SK-N-SH (cell line): ENCODE results near the gene TAF6. TPM values are rescaled to one million over a fixed set of nuclear protein-coding genes. Genes with fewer than 3 reads are reported as not detected.

ENCODE experiments used
- CHD2 ChIP-seq: fragments of 150-350 bp; IDR thresholded peaks from 2 replicates; pipeline ENCODE4 v1.6.1; 2018; ENCODE audit warnings: low read length; ENCODE audit not compliant: partially characterized antibody
- EP300 ChIP-seq, 2 experiments: IDR thresholded peaks; 2 replicates each; pipeline versions ENCODE4 v1.4.0 to v1.6.1; 2012; ENCODE audit warnings: borderline replicate concordance in 1 of 2, low read depth in 1 of 2, low read length in 1 of 2
- EZH2phosphoT487 ChIP-seq: fragments of 200-600 bp; sonication (generic); IDR thresholded peaks from 2 replicates; pipeline ENCODE4 v1.6.1; 2017; ENCODE audit warnings: low read depth, mixed run types, mild to moderate bottlenecking, antibody characterized with exemption, moderate library complexity, borderline replicate concordance
- FOXM1 ChIP-seq: IDR thresholded peaks from 2 replicates; pipeline ENCODE4 v1.4.0; 2012; ENCODE audit warnings: low read depth, mild to moderate bottlenecking
- GABPA ChIP-seq: IDR thresholded peaks from 2 replicates; pipeline ENCODE4 v1.4.0; 2012; ENCODE audit warnings: low read depth, mild to moderate bottlenecking
- GATA2 ChIP-seq: sonication (generic); formaldehyde crosslinking; IDR thresholded peaks from 2 replicates; pipeline ENCODE4 v1.5.0; 2020; ENCODE audit warnings: mild to moderate bottlenecking, missing genetic modification reagents
- RXRA ChIP-seq: IDR thresholded peaks from 2 replicates; pipeline ENCODE4 v1.4.0; 2012; ENCODE audit warnings: low read depth, mild to moderate bottlenecking, borderline replicate concordance
- SIN3A ChIP-seq: IDR thresholded peaks from 2 replicates; pipeline ENCODE4 v1.6.1; 2012; ENCODE audit warnings: low read depth, mild to moderate bottlenecking, low read length, moderate library complexity, borderline replicate concordance
- SMC3 ChIP-seq: IDR thresholded peaks from 2 replicates; pipeline ENCODE4 v1.6.1; 2012; ENCODE audit warnings: low read depth, low read length, improper control_type of control experiment
- TAF1 ChIP-seq: IDR thresholded peaks from 2 replicates; pipeline ENCODE4 v1.6.1; 2012; ENCODE audit warnings: low read depth, mild to moderate bottlenecking, low read length, moderate library complexity, borderline replicate concordance
- TCF12 ChIP-seq: IDR thresholded peaks from 2 replicates; pipeline ENCODE4 v1.4.0; 2012
- YY1 ChIP-seq: IDR thresholded peaks from 2 replicates; pipeline ENCODE4 v1.4.0; 2012; ENCODE audit warnings: low read depth, mild to moderate bottlenecking
- polyA plus RNA-seq, 3 experiments: library from polyadenylated mRNA; depleted of rRNA; stranded (reverse); fragments of >200 nt; gene quantifications; 2 replicates each; pipeline ENCODE4 v1.2.3, GENCODE V29; 2012
- TF ChIP-seq, protein P1 (sequence below): fragments of 150-350 bp; IDR thresholded peaks from 2 replicates; pipeline ENCODE4 v1.6.1; 2017; ENCODE audit warnings: antibody characterized with exemption, low read length, low read depth, borderline replicate concordance
- TF ChIP-seq, protein P2 (sequence below): IDR thresholded peaks from 2 replicates; pipeline ENCODE4 v1.6.1; 2012; ENCODE audit warnings: mild to moderate bottlenecking, low read depth, low read length, moderate library complexity
- TF ChIP-seq, protein P3 (sequence below): IDR thresholded peaks from 2 replicates; pipeline ENCODE4 v1.4.0; 2012; ENCODE audit warnings: low read depth, borderline replicate concordance

The TAF6 gene
- polyA plus RNA-seq, 1 of the 3 experiments (the other 2 are of a cell fraction): 70.5 TPM

DNA sequence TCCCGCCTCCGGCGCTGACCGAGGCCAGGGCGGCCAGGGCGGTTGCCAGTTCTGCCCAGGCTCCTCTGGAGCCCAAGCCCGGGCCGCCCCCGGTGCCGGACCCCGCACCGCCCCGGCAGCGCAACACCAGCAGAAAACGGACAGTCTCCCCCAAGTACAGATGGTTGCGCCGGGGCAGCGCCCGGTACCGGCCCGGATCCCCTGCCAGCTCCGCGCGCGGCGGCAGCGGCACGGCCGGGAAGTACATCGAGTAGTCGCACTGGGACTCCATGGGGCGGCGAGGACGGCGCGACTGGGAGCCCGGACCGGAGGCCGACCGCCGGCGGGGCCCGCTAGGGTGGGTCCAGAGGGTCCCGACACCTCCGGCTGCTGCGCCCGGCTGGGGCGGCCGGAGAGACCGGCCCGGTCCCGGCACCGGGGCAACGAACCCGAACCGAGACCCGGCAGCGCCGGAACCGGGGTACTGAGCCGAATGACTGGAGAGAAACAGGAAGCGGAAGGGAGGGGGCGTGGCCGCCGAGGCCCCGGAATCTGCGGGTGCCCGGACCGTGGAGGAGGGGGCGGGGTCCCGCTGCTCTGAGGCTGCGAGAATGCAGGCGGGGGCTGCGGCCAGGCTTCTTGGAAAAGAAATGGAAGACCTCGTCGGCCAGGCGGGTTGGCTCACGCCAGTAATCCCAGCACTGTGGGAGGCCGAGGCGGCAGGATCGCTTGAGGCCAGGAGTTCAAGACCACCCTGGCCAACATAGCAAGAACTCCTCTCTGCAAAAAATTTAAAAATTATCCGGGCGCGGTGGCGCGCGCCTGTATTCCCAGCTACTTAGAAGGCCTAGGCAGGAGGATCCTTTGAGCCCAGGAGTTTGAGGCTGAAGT, 39.3 kb upstream of the TAF6 start, which contains the start of gene TRAPPC14 (continued):
- TF ChIP-seq, protein P1, sequence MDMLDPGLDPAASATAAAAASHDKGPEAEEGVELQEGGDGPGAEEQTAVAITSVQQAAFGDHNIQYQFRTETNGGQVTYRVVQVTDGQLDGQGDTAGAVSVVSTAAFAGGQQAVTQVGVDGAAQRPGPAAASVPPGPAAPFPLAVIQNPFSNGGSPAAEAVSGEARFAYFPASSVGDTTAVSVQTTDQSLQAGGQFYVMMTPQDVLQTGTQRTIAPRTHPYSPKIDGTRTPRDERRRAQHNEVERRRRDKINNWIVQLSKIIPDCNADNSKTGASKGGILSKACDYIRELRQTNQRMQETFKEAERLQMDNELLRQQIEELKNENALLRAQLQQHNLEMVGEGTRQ: no peak
- TF ChIP-seq EP300 (IDR thresholded peaks at IDR 0.05; ENCODE audit: borderline replicate concordance in 1 of 2, low read depth in 1 of 2, low read length in 1 of 2): peak in 1 of 2 experiments; percentile 30; a peak in 1 of 4 replicates
- TF ChIP-seq FOXM1: no peak; the same call in 1 of the 2 replicates
- TF ChIP-seq RXRA: no peak
- no peak for TF ChIP-seq SMC3
- TF ChIP-seq, protein P2, sequence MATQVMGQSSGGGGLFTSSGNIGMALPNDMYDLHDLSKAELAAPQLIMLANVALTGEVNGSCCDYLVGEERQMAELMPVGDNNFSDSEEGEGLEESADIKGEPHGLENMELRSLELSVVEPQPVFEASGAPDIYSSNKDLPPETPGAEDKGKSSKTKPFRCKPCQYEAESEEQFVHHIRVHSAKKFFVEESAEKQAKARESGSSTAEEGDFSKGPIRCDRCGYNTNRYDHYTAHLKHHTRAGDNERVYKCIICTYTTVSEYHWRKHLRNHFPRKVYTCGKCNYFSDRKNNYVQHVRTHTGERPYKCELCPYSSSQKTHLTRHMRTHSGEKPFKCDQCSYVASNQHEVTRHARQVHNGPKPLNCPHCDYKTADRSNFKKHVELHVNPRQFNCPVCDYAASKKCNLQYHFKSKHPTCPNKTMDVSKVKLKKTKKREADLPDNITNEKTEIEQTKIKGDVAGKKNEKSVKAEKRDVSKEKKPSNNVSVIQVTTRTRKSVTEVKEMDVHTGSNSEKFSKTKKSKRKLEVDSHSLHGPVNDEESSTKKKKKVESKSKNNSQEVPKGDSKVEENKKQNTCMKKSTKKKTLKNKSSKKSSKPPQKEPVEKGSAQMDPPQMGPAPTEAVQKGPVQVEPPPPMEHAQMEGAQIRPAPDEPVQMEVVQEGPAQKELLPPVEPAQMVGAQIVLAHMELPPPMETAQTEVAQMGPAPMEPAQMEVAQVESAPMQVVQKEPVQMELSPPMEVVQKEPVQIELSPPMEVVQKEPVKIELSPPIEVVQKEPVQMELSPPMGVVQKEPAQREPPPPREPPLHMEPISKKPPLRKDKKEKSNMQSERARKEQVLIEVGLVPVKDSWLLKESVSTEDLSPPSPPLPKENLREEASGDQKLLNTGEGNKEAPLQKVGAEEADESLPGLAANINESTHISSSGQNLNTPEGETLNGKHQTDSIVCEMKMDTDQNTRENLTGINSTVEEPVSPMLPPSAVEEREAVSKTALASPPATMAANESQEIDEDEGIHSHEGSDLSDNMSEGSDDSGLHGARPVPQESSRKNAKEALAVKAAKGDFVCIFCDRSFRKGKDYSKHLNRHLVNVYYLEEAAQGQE: no peak
- peak; percentile 77 for TF ChIP-seq YY1
- peak; percentile 90 for TF ChIP-seq TAF1
- no peak for TF ChIP-seq GATA2
- TF ChIP-seq GABPA: peak; percentile 93
- peak; percentile 81; the same call in 1 of the 2 replicates for TF ChIP-seq SIN3A
- TF ChIP-seq, protein P3, sequence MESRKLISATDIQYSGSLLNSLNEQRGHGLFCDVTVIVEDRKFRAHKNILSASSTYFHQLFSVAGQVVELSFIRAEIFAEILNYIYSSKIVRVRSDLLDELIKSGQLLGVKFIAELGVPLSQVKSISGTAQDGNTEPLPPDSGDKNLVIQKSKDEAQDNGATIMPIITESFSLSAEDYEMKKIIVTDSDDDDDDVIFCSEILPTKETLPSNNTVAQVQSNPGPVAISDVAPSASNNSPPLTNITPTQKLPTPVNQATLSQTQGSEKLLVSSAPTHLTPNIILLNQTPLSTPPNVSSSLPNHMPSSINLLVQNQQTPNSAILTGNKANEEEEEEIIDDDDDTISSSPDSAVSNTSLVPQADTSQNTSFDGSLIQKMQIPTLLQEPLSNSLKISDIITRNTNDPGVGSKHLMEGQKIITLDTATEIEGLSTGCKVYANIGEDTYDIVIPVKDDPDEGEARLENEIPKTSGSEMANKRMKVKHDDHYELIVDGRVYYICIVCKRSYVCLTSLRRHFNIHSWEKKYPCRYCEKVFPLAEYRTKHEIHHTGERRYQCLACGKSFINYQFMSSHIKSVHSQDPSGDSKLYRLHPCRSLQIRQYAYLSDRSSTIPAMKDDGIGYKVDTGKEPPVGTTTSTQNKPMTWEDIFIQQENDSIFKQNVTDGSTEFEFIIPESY: no peak
- TF ChIP-seq CHD2: peak; percentile 84
- TF ChIP-seq EZH2phosphoT487: no peak
- TF ChIP-seq TCF12: peak; percentile 29; the same call in 1 of the 2 replicates
